Tibial artery (tissue), 4 donors: Measurements from ENCODE around the gene NTN1.

Experiments used
- DNase-seq, 2 donors: peaks; one replicate each; pipeline ENCODE4 v3.0.0-alpha.2; 2019
- H3K27ac ChIP-seq, 2 donors: fragments of 200-600 bp; sonication (generic) in 1 of 2; 1 replicate in 1 of 2; 2 replicates in 1 of 2; pipeline ENCODE4 v1.5.1; 2018 to 2019; ENCODE audit warnings: mild to moderate bottlenecking in 1 of 2
- H3K27me3 ChIP-seq, 2 donors: fragments of 200-600 bp; sonication (generic) in 1 of 2; one replicate each; pipeline versions ENCODE4 v1.5.1 to v1.6.0; 2016 to 2019
- H3K36me3 ChIP-seq, 3 donors: fragments of 200-600 bp; sonication (generic) in 2 of 3; one replicate each; pipeline ENCODE4 v1.5.1; 2016 to 2019; ENCODE audit warnings: mild to moderate bottlenecking in 2 of 3
- H3K4me1 ChIP-seq, 4 donors: fragments of 200-600 bp; sonication (generic) in 2 of 4; 1 replicate in 3 of 4; 2 replicates in 1 of 4; pipeline ENCODE4 v1.5.1; 2016 to 2019
- H3K4me3 ChIP-seq, 2 donors: fragments of 200-600 bp; sonication (generic) in 1 of 2; 1 replicate in 1 of 2; 2 replicates in 1 of 2; pipeline ENCODE4 v1.5.1; 2018 to 2019; ENCODE audit warnings: mild to moderate bottlenecking in 2 of 2
- H3K9me3 ChIP-seq, 3 donors: fragments of 200-600 bp; sonication (generic) in 1 of 3; one replicate each; pipeline ENCODE4 v1.5.1; 2016 to 2019
- CTCF ChIP-seq, 2 experiments: fragments of 200-600 bp in 1 of 2; fragments of 450-650 bp in 1 of 2; IDR thresholded peaks; one replicate each; pipeline ENCODE4 v1.5.1; 2017 to 2019; ENCODE audit warnings: antibody characterized with exemption in 2 of 2, mild to moderate bottlenecking in 1 of 2, moderate library complexity in 1 of 2
- intact Hi-C: fragments of 100-400 bp; cut with DNase I; formaldehyde crosslinking; loops from one replicate; pipeline ENCODE4 v1.15.0; 2023; ENCODE audit warnings: low total_unique reads

The NTN1 gene

GRCh38 chr17:9009737-9010136 lies 11.6 kb upstream of the NTN1 start:
- intact Hi-C loops = loop anchor here (10.0 kb wide), 1 partner anchor 165 kb away; no protein-coding TSS in a partner anchor
- Histone ChIP-seq H3K4me3 (no peak overlapping the region), H3K36me3 (no peaks in the 10 kb centered on the region), H3K27ac (no peak overlapping the region), H3K4me1 (no peaks in the 10 kb centered on the region), H3K9me3 (no peaks in the 10 kb centered on the region), H3K27me3 (peaks cover 0 to 16% of the 10 kb centered on the region in 2 donors)
- TF ChIP-seq CTCF (IDR thresholded peaks at IDR 0.05) = no peak
- peak in 1 of 2 donors; percentile 21 for DNase-seq

- H3K27me3 ChIP-seq = peaks cover 0 to 3% of the 10 kb centered on the region in 2 donors
- no peak overlapping the region for H3K27ac ChIP-seq
- H3K4me1 ChIP-seq = no peaks in the 10 kb centered on the region
- H3K4me3 ChIP-seq = no peak overlapping the region
- no peak for TF ChIP-seq CTCF (IDR thresholded peaks at IDR 0.05)
- H3K36me3 ChIP-seq = no peaks in the 10 kb centered on the region
- DNase-seq = no peak
- H3K9me3 ChIP-seq = no peaks in the 10 kb centered on the region
- intact Hi-C loops = no loop called here
Observed at GRCh38 chr17:9011001-9011400, 10.3 kb upstream of the NTN1 start.

GRCh38 chr17:9016941-9017552 lies 4.3 kb upstream of the NTN1 start:
- DNase-seq = peak in 1 of 2 donors; percentile 6
- intact Hi-C loops = no loop called here
- no peak overlapping the region for H3K27ac ChIP-seq

GRCh38 chr17:9018726-9019125 lies 2.6 kb upstream of the NTN1 start:
- DNase-seq = peak in 1 of 2 donors; percentile 45
- Histone ChIP-seq H3K27ac (no peak overlapping the region), H3K4me3 (no peak overlapping the region), H3K4me1 (peaks cover 0 to 34% (median 22%) of the 10 kb centered on the region in 4 donors), H3K9me3 (no peaks in the 10 kb centered on the region), H3K36me3 (no peaks in the 10 kb centered on the region), H3K27me3 (no peaks in the 10 kb centered on the region)
- intact Hi-C loops = no loop called here
- no peak for TF ChIP-seq CTCF (IDR thresholded peaks at IDR 0.05)

More at GRCh38 chr17:9016941-9017552, 4.3 kb upstream of the NTN1 start:
- no peak for TF ChIP-seq CTCF (IDR thresholded peaks at IDR 0.05)
- Histone ChIP-seq H3K36me3 (no peaks in the 10 kb centered on the region), H3K4me1 (peaks cover 0 to 18% (median 9%) of the 10 kb centered on the region in 4 donors), H3K4me3 (no peak overlapping the region), H3K9me3 (no peaks in the 10 kb centered on the region), H3K27me3 (no peaks in the 10 kb centered on the region)

GRCh38 chr17:9020096-9020823 lies 1.1 kb upstream of the NTN1 start:
- Histone ChIP-seq H3K36me3 (no peaks in the 10 kb centered on the region), H3K27me3 (no peaks in the 10 kb centered on the region), H3K27ac (peak overlapping the region; percentile 83 to 88), H3K9me3 (no peaks in the 10 kb centered on the region), H3K4me1 (peaks cover 0 to 43% (median 27%) of the 10 kb centered on the region in 4 donors), H3K4me3 (peak overlapping the region; percentile 74 to 87)
- DNase-seq = peak in 1 of 2 donors; percentile 59
- no peak for TF ChIP-seq CTCF (IDR thresholded peaks at IDR 0.05)
- intact Hi-C loops = loop anchor here (10.0 kb wide), 2 partner anchors 95 to 135 kb away; no protein-coding TSS in a partner anchor
